NCI-H187 treated with DMSO at 0.1 percent for 48 hours (cell line): ENCODE results near the gene ABLIM2.

Experiments used
- DNase-seq: peaks from one replicate; lab custom pipeline; 2025; lab: John Stamatoyannopoulos, UW

The ABLIM2 gene

GRCh38 chr4:7978907-7979651 lies 179.5 kb downstream of the ABLIM2 start:
- no peak for DNase-seq

- peak; percentile 47 for DNase-seq
Measured at GRCh38 chr4:7978489-7978888, 180.1 kb downstream of the ABLIM2 start.

DNA sequence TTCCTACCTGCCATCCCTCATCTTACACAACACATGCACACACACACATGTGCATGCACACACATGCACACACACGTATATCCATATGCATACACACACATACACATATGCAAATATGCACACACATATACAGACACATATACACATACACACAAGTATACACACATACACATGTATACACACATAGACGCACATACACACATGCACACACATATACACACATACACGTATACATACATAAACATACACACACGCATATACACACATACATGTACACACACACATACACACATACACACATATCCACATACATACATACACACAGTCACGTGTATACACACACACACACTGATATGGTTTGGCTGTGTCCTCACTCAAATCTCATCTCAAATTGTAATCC lies 182.0 kb downstream of the ABLIM2 start:
- DNase-seq, result no peak

DNA sequence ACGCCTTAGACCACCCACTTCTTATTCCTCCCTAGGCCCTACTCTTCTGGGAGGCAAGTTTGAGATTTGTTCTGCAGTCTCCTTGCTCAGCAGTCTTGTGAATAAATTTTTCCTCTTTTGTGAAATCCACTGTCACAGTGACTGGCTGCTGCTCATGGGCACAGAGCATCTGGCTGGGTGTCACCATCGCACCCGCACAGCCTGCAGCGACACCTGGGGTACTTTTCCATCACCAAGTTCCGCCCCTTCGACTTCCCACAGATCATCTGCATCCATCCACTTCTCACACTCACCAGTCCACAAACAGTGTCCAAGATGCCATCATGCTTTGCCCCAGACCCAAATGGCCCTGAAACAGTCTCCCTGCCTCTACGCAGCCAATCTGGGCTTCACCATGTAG lies 182.6 kb downstream of the ABLIM2 start:
- no peak for DNase-seq

DNA sequence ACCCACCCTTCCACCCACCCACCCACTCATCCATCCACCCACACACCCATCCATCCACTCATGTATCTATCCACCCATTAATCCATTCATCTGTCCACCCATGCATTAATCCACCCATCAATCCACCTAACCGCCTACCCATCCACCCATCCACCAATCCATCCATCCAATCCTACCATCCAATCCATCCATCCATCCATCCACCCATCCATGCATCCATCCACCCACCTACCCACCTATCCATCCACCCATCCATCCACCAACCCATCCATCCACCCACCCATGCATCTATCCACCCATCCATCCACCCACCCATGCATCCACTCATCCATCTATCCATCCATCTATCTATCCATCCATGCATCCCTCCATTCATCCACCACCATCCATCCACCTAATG lies 184.2 kb downstream of the ABLIM2 start:
- no peak for DNase-seq

GRCh38 chr4:7973545-7973981 lies 185.1 kb downstream of the ABLIM2 start:
- DNase-seq, result no peak

DNA sequence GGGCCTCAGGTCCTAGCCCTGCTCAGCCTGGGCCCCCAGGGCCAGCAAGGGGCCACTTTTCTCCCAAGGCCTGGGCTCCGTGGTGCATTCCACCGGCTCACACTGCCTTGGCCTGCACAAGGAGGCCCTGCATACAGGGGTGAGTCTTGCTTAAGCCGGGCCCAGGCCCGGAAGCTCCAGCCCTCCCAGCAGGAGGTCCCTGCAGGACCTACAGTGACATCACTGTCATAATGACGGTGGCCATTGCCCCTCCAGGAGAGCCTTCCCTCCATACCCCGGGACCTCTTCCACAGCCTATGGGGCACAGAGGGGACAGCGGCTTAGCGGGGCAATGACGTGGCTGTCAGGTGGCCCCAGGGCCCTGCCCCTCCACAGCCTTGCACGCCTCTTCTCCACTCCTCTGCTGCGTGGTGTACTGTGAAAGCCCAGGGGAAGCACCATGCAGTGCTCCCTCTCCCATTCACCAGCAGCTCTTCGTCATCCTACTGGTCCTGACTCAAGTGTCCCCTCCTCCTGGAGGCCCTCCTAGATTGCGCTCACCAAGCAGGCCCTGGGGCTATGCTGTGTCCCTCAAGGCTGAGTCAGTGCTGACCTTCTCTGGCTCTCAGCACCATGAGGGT lies 186.6 kb downstream of the ABLIM2 start:
- no peak for DNase-seq

- DNase-seq, result no peak
Measured at GRCh38 chr4:7971159-7971631, 187.4 kb downstream of the ABLIM2 start.

GRCh38 chr4:7970361-7970946 lies 188.2 kb downstream of the ABLIM2 start:
- DNase-seq, result no peak

- no peak for DNase-seq
Measured at GRCh38 chr4:7968262-7968896, 190.2 kb downstream of the ABLIM2 start.

DNA sequence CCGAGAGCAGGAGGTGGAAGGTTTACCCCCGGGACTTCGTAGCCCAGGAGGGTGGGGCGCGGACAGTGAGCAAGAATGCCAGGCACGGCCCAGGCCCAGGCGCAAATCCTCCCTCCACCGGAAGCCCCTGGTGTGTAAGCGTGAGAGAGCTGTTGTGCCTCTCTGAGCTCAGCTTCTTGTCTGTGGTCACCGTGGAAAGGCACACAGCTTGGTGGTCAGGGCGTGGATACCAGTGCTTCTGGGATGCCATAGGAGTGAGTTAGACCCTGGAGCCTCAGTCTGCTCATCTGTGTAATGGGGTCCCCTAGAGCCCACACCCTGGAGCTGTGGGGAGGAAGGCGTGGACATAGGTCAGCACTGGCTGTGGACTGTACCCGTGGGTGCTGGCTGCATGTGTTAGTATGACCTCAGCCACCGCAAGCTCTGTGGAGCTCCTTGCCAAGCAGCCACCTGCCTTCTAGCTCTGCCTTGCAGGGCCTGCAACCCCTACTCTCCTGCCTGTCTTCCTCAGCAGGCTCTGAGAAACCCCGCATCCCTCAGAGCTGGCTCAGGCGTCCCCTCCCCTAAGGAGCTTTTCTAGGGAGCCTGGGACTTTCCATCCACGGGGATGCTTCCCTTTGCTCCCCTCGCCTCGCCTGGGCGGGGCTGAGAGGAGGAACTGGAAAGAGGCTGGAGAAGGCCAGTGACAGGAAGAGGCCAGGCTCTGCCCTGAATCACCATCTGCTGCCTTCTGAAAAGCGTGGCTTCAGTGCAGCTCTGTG lies 190.9 kb downstream of the ABLIM2 start:
- DNase-seq, result no peak

- DNase-seq, result no peak
Measured at GRCh38 chr4:7967063-7967440, 191.6 kb downstream of the ABLIM2 start.

DNA sequence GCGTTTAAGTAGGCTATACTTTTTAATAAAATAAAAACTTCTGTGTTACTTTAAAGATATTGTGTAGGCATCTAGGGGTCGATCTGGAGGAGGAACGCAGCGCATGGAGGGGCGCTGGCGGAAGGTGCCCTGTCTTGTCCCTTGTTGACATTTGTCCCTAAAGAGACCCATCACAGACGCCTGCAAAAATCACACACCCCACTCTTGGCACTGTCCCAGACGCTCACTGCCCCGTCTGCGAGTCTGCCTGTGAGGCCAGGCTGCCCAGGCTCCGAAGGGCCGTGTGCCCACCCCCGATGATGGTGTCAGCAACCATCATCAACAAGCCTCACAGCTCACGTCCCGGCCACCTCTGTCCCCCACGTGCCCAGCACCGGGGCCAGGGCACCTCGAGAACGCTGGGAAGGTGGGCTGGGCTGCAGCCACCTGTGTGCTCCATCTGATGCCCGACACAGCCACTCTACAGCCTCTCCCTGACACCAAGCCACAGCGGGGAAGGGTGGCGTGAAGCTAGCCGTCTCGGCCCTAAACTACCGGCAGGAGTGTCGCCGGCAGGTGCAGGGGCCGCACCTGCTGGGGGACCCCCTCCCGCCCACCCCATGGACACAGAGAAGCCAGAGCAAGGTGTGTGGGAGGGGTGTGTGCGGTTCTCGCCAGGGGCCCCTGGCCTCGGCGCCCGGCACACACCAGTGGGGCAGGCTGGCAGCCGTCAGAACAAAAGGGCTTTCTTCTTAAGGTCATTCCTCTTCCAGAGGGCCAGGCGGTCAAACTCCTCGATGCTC lies 192.1 kb downstream of the ABLIM2 start:
- DNase-seq, result no peak

DNA sequence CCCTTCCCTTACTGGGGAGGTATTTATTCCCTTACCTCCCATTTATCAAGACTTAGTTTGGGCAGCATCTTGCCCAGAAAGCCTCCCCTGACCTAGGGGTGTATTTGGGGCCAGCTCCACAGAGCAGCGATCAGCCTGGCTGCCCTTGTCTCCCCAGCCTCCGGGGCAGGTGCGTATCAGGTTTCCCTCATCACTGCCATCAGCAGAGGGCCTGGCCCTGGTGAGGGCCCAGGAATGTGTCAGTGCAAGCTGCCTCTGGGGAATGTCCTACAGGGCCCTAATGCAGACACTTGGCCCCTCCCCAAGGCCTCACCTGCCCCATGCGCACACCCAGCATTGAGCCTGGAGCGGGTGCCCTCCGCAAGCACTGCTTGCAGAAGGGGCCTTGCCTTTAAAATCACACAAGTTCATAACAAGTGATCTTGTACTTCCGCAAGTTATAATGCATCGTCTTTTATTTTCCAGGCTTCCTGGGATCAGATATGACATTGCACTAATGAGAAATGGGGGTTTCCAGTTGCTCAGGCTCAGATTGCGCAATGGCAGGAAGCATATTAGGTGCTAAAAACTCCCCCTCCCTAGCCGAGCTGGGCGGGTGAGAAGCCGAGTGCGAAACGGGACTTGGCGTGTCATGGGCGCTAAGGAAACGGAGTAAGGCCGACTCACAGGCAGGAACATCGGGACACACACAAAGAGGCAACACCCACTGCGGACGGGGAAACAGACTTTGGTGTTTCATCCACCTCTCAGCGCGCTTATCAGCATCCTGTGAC lies 193.5 kb downstream of the ABLIM2 start:
- DNase-seq, result no peak

GRCh38 chr4:7964459-7964858 lies 194.2 kb downstream of the ABLIM2 start:
- DNase-seq, result no peak

- DNase-seq, result no peak
Measured at GRCh38 chr4:7963691-7964090, 194.9 kb downstream of the ABLIM2 start.

DNA sequence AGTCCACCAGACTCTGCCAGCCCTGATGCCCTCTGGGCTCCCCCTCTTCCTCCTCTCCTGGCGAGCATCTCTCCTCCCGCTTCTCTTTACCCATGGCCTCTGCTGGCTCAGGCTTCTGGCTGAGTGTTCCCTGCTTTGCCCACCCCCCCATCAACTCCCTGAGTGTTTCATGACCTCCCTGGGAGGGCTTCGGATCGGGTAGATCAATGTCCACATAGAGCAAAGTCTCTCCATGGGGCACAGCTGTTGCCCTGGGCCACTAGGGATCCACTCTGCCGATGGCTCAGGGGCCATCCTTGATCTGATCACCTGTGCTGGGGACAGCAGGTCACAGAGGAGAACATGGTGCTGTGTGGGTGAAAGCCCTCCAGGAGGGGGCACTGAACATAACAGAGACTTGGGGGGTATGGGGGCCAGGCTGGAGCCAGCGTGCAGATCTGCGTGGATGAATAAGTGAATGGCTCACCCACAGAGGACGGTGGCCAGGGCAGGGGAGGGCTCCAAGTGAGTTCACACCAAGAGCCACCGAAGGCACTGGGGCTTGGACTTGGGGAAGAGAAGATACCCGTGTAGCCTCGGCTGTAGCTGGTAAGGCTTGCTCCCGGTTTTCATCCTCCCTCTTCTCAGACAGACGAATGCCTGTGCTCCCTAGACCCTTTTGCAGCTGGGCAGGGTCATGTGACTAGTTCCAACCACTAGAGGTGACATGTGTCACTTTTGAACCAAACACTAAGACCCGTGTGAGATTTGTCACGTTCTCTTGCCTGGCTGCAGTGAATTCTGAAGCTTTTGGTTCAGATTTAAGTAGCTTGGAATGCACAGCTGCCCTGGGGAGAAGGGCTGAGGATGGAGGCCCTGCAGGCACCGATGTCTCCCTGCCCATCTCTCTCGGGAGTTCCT lies 195.8 kb downstream of the ABLIM2 start:
- no peak for DNase-seq

DNA sequence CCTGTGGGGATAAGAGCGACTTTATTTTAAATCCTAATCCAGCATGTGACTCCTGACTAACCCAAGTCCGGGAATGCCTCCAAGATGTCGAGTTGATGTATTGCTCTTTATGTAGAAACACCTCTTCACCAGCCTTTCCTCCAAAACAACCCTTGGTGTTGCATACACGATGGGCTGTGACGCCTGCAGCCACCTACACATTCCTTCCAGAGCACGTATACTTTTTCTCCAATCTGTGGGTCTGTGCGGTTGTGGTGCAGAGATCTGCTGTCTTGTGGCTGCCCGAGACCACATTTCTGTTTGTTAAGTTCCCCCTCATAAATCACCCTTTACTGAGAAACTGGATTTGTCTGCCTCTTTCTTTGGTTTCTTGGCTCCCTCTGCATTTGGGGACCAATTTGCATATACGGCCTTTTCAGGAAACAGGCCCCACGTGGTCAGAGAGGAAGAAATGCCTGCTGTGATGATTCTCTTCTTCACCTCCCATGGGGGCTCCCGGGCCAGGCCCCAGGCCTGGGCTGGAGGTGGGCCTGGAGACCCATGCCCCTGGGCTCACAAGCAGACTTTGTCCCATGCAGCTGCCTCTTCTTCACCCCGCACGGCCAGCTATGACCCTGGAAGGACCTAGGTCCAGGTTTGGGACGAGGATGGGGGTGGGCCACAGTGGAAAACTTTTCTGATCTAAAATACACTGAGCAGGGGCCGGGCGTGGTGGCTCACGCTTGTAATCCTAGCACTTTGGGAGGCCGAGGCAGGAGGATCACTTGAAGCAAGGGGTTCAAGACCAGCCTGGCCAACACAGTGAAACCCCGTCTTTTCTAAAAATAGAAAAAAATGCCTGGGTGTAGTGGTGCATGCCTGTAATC lies 197.6 kb downstream of the ABLIM2 start:
- no peak for DNase-seq
